Measurements from ENCODE around the gene ANKRD33B.

GRCh38 chr5:10695055-10695649 is 131.3 kb downstream of the ANKRD33B start:
- peak; percentile 87 for TF ChIP-seq CTCF (IDR thresholded peaks at IDR 0.05; ENCODE audit: poor library complexity)
- no peak for TF ChIP-seq EZH2 (IDR thresholded peaks at IDR 0.05; ENCODE audit: borderline replicate concordance)
- TF ChIP-seq EZH2phosphoT487 (IDR thresholded peaks at IDR 0.05; ENCODE audit: low read depth, severe bottlenecking, unreplicated experiment), result no peak
